OCI-M2 (cell line): ENCODE measurements around the gene ZNF518A.
"Not testable (repeated sequence)": the region's sequence is repeated elsewhere in the genome, so short reads cannot be mapped to it uniquely, and the experiment has no call there.

Experiments
- DNase-seq: peaks from one replicate; lab custom pipeline; 2025; ENCODE audit not compliant: unreplicated experiment; lab: John Stamatoyannopoulos, UW

Gene ZNF518A

DNA sequence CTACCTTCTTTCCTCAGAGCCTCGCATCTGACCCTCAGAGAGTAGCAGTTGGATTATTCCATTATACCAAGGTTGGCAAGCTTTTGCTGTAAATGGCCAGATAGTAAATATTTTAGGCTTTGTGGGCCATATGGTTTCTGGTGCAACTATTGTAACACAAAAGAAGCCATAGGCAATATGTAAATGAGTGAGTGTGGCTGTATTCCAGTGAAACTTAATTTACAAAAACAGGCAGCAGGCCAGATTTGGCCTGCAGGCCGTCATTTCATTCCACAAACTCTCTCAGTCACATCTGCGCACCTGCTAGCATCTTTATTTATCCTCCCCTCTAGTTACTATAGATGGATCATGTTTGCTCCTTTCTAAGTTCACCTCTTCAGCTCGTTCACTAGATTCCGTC lies 6.7 kb downstream of the ZNF518A start:
- DNase-seq: no peak

DNA sequence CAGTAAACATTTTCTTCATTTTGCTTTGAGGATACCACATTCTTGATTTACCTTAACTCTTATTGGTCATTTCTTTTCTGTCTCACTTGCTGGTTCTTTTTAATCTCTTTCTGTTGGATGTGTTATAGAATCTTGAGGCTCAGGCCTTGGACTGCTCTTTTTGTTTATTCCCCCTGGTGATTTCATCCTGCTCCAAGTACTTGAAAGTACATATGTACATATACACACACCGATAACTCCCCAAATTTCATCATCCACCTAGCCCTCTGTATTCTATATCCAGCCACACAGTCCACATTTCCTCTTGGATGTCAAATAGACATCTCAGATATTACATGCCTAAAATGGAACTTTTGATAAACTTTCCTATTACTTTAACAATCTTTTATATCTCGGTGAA lies 7.5 kb downstream of the ZNF518A start:
- DNase-seq: no peak

DNA sequence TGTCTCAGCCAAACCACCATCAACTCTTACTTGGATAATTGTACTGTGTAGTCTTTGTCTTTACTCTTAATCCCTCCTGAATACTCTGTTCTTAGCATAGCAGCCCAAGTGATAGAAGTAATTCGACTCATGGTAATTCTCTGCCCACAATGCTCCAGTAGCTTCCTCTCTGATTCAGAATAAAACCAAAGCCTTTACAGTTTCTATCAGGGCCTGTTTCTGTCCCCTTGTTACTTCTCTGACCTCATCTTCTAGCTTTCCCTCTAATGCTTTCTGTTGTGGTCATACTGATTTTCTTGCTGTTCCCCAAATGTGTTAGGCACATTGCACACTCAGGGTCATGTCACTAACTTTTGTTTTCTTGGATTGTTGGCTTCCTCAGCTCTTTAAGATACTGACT lies 8.0 kb downstream of the ZNF518A start:
- DNase-seq: no peak

DNA sequence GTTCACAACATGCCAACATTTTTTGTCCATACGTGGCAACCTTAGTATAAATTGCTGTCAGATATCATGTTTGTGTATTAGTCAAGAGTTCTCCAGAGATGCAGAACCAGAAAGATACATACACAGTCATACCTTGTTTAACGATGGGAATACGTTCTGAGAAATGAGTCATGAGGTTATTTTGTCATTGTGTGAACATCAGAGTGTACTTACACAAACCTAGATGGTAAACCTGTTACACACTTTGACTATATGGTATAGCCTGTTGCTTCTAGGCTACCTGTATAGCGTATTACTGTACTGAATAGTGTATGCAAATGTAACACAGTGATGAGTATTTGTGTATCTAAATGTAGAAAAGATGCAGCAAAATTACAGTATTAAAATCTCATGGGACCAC lies 22.3 kb downstream of the ZNF518A start:
- no peak for DNase-seq

DNA sequence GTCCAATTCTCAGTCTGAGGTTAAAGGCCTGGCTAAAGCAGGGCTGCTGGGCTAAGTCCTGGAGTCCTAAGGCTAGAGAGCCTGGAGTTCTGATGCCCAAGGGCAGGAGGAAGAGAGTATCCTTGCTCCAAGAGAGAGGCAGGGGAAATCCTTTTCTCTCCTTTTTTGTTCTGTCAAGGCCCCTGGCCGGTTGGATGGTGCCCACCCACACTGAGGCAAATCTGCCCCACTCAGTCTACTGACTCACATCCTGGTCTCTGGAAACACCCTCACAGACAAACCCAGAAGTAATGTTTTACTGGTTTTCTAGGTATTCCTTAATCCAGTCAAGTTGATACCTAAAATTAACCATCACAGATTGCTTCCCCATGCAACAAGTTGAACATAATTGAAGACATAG lies 23.0 kb downstream of the ZNF518A start:
- DNase-seq: no peak

DNA sequence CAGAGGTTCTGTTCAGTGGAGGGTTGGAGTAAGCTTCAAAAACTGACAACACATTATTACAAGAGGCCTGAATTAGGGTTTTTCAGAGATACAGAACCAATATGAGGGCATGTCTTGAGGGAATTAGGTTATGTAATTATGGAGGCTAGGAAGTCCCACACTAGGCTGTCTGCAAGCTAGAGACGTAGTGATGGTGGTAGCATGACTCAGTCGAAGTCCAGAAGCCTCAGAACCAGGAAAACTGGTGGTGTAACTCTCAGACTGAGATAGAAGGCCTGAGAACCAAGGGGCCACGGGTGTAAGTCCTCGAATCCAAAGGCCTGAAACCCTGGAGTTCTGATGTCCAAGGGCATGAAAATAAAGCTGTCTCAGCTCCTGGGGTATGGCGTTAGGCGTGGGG lies 35.6 kb downstream of the ZNF518A start:
- DNase-seq: no peak

- no peak for DNase-seq
Observed at GRCh38 chr10:96168546-96168945, 38.4 kb downstream of the ZNF518A start.

- no peak for DNase-seq
Observed at GRCh38 chr10:96170230-96170629, 40.1 kb downstream of the ZNF518A start.

GRCh38 chr10:96172666-96173065 lies 42.6 kb downstream of the ZNF518A start:
- DNase-seq: no peak

GRCh38 chr10:96176985-96177384 lies 46.9 kb downstream of the ZNF518A start:
- DNase-seq: no peak

GRCh38 chr10:96188421-96188820 lies 58.3 kb downstream of the ZNF518A start:
- DNase-seq: no peak

GRCh38 chr10:96188916-96189315 lies 58.8 kb downstream of the ZNF518A start:
- DNase-seq: no peak

- not testable (repeated sequence) for DNase-seq
Observed at GRCh38 chr10:96189505-96189904, 59.4 kb downstream of the ZNF518A start.

- no peak for DNase-seq
Observed at GRCh38 chr10:96201525-96201924, 71.4 kb downstream of the ZNF518A start.

GRCh38 chr10:96205580-96205979 lies 75.5 kb downstream of the ZNF518A start:
- no peak for DNase-seq

DNA sequence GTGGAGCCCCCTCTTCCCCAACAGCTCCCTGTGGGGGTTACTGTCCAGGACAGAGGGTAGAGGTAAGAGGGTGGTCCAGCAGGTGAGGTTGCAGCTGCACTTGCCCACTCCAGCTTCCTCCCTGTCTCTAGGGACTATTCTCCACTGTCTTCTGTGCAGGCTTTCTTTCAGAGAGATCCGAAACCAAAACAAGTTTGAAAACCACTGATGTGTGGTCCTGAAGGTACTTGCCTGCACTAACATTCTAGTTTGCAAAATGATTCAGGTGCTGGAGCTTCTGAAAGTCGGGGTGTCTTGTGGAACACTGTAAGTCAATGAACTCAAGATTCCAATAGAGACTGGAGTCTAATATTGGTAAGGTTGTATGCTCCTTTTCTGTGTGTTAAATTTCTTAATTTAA lies 78.2 kb downstream of the ZNF518A start:
- no peak for DNase-seq

DNA sequence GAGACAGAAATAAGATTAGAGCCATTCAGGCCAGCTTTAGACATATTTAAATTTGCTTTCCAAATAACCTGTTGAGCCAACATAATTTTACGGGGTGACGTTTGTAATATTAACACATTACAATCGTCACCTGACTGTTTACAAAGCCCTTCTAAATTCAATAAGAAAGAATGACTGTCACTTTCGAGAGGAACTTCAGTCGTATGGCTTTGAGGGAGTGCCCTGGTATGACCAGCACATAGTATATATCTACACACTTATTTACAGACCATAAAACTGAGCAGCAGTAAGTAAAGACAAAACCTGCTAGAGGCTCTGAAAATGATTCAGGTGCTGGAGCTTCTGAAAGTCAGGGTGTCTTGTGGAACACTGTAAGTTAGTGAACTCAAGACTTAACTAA lies 78.8 kb downstream of the ZNF518A start:
- no peak for DNase-seq

DNA sequence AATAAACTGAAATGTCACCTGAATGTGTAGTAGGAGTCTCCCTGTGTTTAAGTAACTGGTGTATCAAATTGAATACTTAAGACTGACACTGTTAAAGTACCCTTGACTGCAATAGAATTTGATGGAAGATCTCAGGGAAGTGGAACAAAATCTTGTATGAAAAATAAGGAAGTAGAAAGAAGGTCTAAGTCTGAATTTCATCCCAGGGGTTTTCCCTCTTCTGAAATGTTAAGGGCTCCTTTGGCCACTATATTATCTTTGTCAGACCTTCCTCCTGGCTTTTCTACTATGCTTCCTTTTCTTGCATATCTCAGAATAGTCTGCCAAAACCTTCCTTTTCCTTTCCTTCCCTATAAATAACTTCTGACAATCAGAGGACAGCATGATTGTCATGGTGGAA lies 81.7 kb downstream of the ZNF518A start:
- no peak for DNase-seq

- DNase-seq: no peak
Observed at GRCh38 chr10:96212911-96213310, 82.8 kb downstream of the ZNF518A start.
